ENCODE results near the gene CDX1.
"Not testable (repeated sequence)": the region's sequence is repeated elsewhere in the genome, so short reads cannot be mapped to it uniquely, and the experiment has no call there.

CDX1 gene

GRCh38 chr5:150224483-150225027 is 58.0 kb downstream of the CDX1 start:
- Histone ChIP-seq H3K36me3 (ENCODE audit: insufficient read depth, insufficient read length, low read length) (no peaks in the 10 kb centered on the region), H3K4me3 (ENCODE audit: insufficient read length, low read depth) (no peak overlapping the region), H3K27me3 (ENCODE audit: insufficient read depth, insufficient read length) (no peaks in the 10 kb centered on the region), H3K9me3 (ENCODE audit: insufficient read depth, low read length) (no peaks in the 10 kb centered on the region), H3K4me1 (ENCODE audit: insufficient read depth, insufficient read length) (peaks cover 2% of the 10 kb centered on the region), H3K9ac (ENCODE audit: insufficient read length, low read depth) (no peak overlapping the region)
- no peak for TF ChIP-seq ZNF274 (IDR thresholded peaks at IDR 0.05; ENCODE audit: low read depth, low read length)
- no peak for TF ChIP-seq YY1 (IDR thresholded peaks at IDR 0.05; ENCODE audit: insufficient read depth, insufficient read length)
- no peak for TF ChIP-seq SUZ12 (IDR thresholded peaks at IDR 0.05; ENCODE audit: extremely low read depth, insufficient read depth, insufficient read length)
- no peak for DNase-seq (ENCODE audit: low read depth, low spot score)

- Histone ChIP-seq H3K9ac (ENCODE audit: insufficient read length, low read depth) (no peak overlapping the region), H3K4me1 (ENCODE audit: insufficient read depth, insufficient read length) (peaks cover 2% of the 10 kb centered on the region), H3K27me3 (ENCODE audit: insufficient read depth, insufficient read length) (no peaks in the 10 kb centered on the region), H3K9me3 (ENCODE audit: insufficient read depth, low read length) (no peaks in the 10 kb centered on the region), H3K36me3 (ENCODE audit: insufficient read depth, insufficient read length, low read length) (no peaks in the 10 kb centered on the region), H3K4me3 (ENCODE audit: insufficient read length, low read depth) (no peak overlapping the region)
- TF ChIP-seq ZNF274 (IDR thresholded peaks at IDR 0.05; ENCODE audit: low read depth, low read length) (no peak), YY1 (IDR thresholded peaks at IDR 0.05; ENCODE audit: insufficient read depth, insufficient read length) (no peak), SUZ12 (IDR thresholded peaks at IDR 0.05; ENCODE audit: extremely low read depth, insufficient read depth, insufficient read length) (no peak)
- DNase-seq (ENCODE audit: low read depth, low spot score) = no peak
Observed at GRCh38 chr5:150227036-150227435, 60.5 kb downstream of the CDX1 start.

- TF ChIP-seq ZNF274 (IDR thresholded peaks at IDR 0.05; ENCODE audit: low read depth, low read length) (no peak), YY1 (IDR thresholded peaks at IDR 0.05; ENCODE audit: insufficient read depth, insufficient read length) (no peak), SUZ12 (IDR thresholded peaks at IDR 0.05; ENCODE audit: extremely low read depth, insufficient read depth, insufficient read length) (no peak)
- peaks cover 2% of the 10 kb centered on the region for H3K4me1 ChIP-seq (ENCODE audit: insufficient read depth, insufficient read length)
- H3K36me3 ChIP-seq (ENCODE audit: insufficient read depth, insufficient read length, low read length) = no peaks in the 10 kb centered on the region
- H3K4me3 ChIP-seq (ENCODE audit: insufficient read length, low read depth) = no peak overlapping the region
- no peaks in the 10 kb centered on the region for H3K9me3 ChIP-seq (ENCODE audit: insufficient read depth, low read length)
- no peaks in the 10 kb centered on the region for H3K27me3 ChIP-seq (ENCODE audit: insufficient read depth, insufficient read length)
- H3K9ac ChIP-seq (ENCODE audit: insufficient read length, low read depth) = no peak overlapping the region
- DNase-seq (ENCODE audit: low read depth, low spot score) = no peak
Observed at GRCh38 chr5:150227606-150228273, 61.2 kb downstream of the CDX1 start.

- H3K27me3 ChIP-seq (ENCODE audit: insufficient read depth, insufficient read length) = no peaks in the 10 kb centered on the region
- peaks cover 2% of the 10 kb centered on the region for H3K4me1 ChIP-seq (ENCODE audit: insufficient read depth, insufficient read length)
- H3K9ac ChIP-seq (ENCODE audit: insufficient read length, low read depth) = no peak overlapping the region
- TF ChIP-seq ZNF274 (IDR thresholded peaks at IDR 0.05; ENCODE audit: low read depth, low read length) (no peak), SUZ12 (IDR thresholded peaks at IDR 0.05; ENCODE audit: extremely low read depth, insufficient read depth, insufficient read length) (no peak), YY1 (IDR thresholded peaks at IDR 0.05; ENCODE audit: insufficient read depth, insufficient read length) (no peak)
- no peak for DNase-seq (ENCODE audit: low read depth, low spot score)
- H3K9me3 ChIP-seq (ENCODE audit: insufficient read depth, low read length) = no peaks in the 10 kb centered on the region
- H3K36me3 ChIP-seq (ENCODE audit: insufficient read depth, insufficient read length, low read length) = no peaks in the 10 kb centered on the region
- H3K4me3 ChIP-seq (ENCODE audit: insufficient read length, low read depth) = no peak overlapping the region
Observed at GRCh38 chr5:150229571-150229970, 63.0 kb downstream of the CDX1 start.

GRCh38 chr5:150230842-150231241 is 64.3 kb downstream of the CDX1 start:
- H3K9ac ChIP-seq (ENCODE audit: insufficient read length, low read depth) = no peak overlapping the region
- H3K4me1 ChIP-seq (ENCODE audit: insufficient read depth, insufficient read length) = peaks cover 2% of the 10 kb centered on the region
- no peak for DNase-seq (ENCODE audit: low read depth, low spot score)
- H3K4me3 ChIP-seq (ENCODE audit: insufficient read length, low read depth) = no peak overlapping the region
- H3K27me3 ChIP-seq (ENCODE audit: insufficient read depth, insufficient read length) = no peaks in the 10 kb centered on the region
- TF ChIP-seq ZNF274 (IDR thresholded peaks at IDR 0.05; ENCODE audit: low read depth, low read length) (no peak), SUZ12 (IDR thresholded peaks at IDR 0.05; ENCODE audit: extremely low read depth, insufficient read depth, insufficient read length) (no peak), YY1 (IDR thresholded peaks at IDR 0.05; ENCODE audit: insufficient read depth, insufficient read length) (no peak)
- no peaks in the 10 kb centered on the region for H3K36me3 ChIP-seq (ENCODE audit: insufficient read depth, insufficient read length, low read length)
- no peaks in the 10 kb centered on the region for H3K9me3 ChIP-seq (ENCODE audit: insufficient read depth, low read length)

- H3K4me3 ChIP-seq (ENCODE audit: insufficient read length, low read depth); H3K36me3 ChIP-seq (ENCODE audit: insufficient read depth, insufficient read length, low read length); H3K4me1 ChIP-seq (ENCODE audit: insufficient read depth, insufficient read length); H3K27me3 ChIP-seq (ENCODE audit: insufficient read depth, insufficient read length); H3K9me3 ChIP-seq (ENCODE audit: insufficient read depth, low read length); H3K9ac ChIP-seq (ENCODE audit: insufficient read length, low read depth); DNase-seq (ENCODE audit: low read depth, low spot score): not testable (repeated sequence)
Observed at GRCh38 chr5:150233706-150234105, 67.1 kb downstream of the CDX1 start.

Measured in NT2/D1 (cell line).